Thoracic aorta (tissue), 2 donors: ENCODE measurements around the gene GRB10. TPM values are rescaled to one million over a fixed set of nuclear protein-coding genes. Genes with fewer than 3 reads are reported as not detected.
A peak's percentile ranks its signal among the peaks of the same experiment; 100 is the strongest.

Source experiments
- ATAC-seq: fragments of 150-250 bp; one replicate; pipeline ENCODE4 v1.8.0; 2017; ENCODE audit warnings: low read depth; ENCODE audit not compliant: insufficient number of reproducible peaks, low FRiP score
- DNase-seq: peaks from one replicate; pipeline ENCODE4 v3.0.0-alpha.2; 2020; ENCODE audit warnings: low spot score
- H3K27ac ChIP-seq, 2 donors: fragments of 200-600 bp; sonication (generic); 1 replicate in 1 of 2; 2 replicates in 1 of 2; pipeline ENCODE4 v1.5.1; 2016; ENCODE audit warnings: mild to moderate bottlenecking in 2 of 2, moderate library complexity in 2 of 2
- H3K27me3 ChIP-seq: fragments of 200-600 bp; sonication (generic); replicated peaks from 2 replicates; pipeline ENCODE4 v1.6.0; 2016; ENCODE audit warnings: mild to moderate bottlenecking; ENCODE audit not compliant: insufficient read depth
- H3K36me3 ChIP-seq: fragments of 200-600 bp; sonication (generic); one replicate; pipeline ENCODE4 v1.5.1; 2016
- H3K4me1 ChIP-seq, 2 donors: fragments of 200-600 bp; sonication (generic); 1 replicate in 1 of 2; 2 replicates in 1 of 2; pipeline versions ENCODE4 v1.5.1 to v1.6.0; 2016; ENCODE audit warnings: low read depth in 2 of 2, mild to moderate bottlenecking in 1 of 2; ENCODE audit not compliant: control insufficient read depth in 1 of 2
- H3K4me3 ChIP-seq: fragments of 200-600 bp; sonication (generic); 2 replicates; pipeline ENCODE4 v1.5.1; 2016; ENCODE audit warnings: mild to moderate bottlenecking
- H3K9me3 ChIP-seq: fragments of 200-600 bp; sonication (generic); 2 replicates; pipeline ENCODE4 v1.5.1; 2016
- total RNA-seq, 2 donors: library from RNA; depleted of rRNA; stranded (reverse); fragments of >200 nt; gene quantifications; one replicate each; pipeline versions ENCODE4 v1.1.0 to v1.2.3, GENCODE V29; 2016
- TF ChIP-seq, protein P1 (sequence below): fragments of 200-600 bp; sonication (generic); IDR thresholded peaks from one replicate; pipeline ENCODE4 v1.5.1; 2019; ENCODE audit warnings: antibody characterized with exemption

The GRB10 gene
- total RNA-seq, 2 donors from 2014 or later = 59.2 to 104 TPM

DNA sequence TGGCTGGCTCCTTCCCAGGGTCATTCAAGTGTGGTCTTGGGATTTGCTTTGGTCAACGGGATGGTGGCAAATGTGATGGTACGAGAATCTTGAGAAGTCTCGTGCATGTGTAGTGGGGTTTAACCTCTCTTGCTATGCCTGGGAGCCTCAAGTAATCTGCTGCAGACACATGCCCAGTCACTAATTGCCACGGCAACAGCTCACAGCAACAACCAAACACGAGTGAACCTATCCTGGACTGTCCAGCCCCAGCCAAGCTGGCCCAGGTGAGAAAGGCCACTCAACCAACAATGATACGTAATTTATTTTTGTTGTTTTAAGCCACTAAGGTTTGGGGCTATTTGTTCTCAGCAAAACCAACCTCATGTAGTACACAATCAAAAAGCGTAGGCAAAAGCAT, 179.4 kb downstream of the GRB10 start:
- DNase-seq (no peak), ATAC-seq (no peak)
- Histone ChIP-seq H3K36me3 (peaks cover 25% of the 10 kb centered on the region), H3K27me3 (no peaks in the 10 kb centered on the region), H3K9me3 (no peaks in the 10 kb centered on the region), H3K4me3 (no peak overlapping the region), H3K27ac (no peak overlapping the region), H3K4me1 (no peaks in the 10 kb centered on the region)
- TF ChIP-seq, protein P1, sequence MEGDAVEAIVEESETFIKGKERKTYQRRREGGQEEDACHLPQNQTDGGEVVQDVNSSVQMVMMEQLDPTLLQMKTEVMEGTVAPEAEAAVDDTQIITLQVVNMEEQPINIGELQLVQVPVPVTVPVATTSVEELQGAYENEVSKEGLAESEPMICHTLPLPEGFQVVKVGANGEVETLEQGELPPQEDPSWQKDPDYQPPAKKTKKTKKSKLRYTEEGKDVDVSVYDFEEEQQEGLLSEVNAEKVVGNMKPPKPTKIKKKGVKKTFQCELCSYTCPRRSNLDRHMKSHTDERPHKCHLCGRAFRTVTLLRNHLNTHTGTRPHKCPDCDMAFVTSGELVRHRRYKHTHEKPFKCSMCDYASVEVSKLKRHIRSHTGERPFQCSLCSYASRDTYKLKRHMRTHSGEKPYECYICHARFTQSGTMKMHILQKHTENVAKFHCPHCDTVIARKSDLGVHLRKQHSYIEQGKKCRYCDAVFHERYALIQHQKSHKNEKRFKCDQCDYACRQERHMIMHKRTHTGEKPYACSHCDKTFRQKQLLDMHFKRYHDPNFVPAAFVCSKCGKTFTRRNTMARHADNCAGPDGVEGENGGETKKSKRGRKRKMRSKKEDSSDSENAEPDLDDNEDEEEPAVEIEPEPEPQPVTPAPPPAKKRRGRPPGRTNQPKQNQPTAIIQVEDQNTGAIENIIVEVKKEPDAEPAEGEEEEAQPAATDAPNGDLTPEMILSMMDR = no peak

GRCh38 chr7:50599385-50599784, 183.3 kb downstream of the GRB10 start:
- no peaks in the 10 kb centered on the region for H3K27me3 ChIP-seq
- H3K4me1 ChIP-seq = no peaks in the 10 kb centered on the region
- TF ChIP-seq, protein P1 = no peak
- H3K9me3 ChIP-seq = no peaks in the 10 kb centered on the region
- no peak overlapping the region for H3K27ac ChIP-seq
- H3K4me3 ChIP-seq = no peak overlapping the region
- DNase-seq (no peak), ATAC-seq (no peak)
- peaks cover 13% of the 10 kb centered on the region for H3K36me3 ChIP-seq

DNA sequence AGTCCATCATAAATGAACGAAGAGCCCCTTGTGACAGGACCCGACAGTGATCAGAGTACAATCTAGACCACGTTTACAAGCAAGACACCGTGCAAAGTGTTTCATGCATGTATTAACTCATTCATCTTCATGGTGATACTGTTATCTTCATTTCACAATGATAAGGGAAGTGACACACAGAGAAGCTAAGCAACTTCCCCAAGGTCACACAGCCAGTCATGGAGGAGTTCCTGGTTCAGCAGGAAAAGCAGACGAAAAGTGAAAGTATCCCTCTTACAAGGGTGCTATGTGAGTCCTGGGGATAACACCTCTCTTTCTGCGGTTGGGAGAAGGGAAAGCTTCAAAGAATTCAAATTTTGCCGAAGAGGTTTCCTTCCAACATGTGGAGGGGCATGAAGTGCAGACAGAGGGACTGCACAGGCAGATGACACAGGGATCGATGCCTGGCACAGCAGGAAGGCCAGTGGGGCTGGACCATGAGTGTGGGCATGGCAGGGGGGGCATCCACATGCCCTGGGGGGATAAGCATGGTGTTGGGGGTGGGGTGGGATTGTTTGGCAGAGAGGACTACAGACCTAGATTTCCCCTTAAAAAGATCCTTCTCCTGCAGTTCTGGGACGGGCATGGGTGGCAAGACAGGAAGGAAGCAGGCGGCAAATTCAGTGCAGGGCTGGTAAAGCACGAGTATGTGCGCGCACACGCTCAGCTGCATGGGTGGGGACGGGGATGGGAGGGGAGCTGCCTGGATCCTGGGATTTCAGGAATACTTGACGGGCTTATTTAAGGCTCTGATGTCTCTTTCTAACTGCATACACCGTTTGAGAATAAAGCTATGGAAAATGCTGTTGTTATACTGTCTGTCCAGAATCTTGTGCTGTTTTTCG, 184.0 kb downstream of the GRB10 start:
- H3K27me3 ChIP-seq = no peaks in the 10 kb centered on the region
- DNase-seq (no peak), ATAC-seq (no peak)
- H3K27ac ChIP-seq = no peak overlapping the region
- H3K9me3 ChIP-seq = no peaks in the 10 kb centered on the region
- H3K4me1 ChIP-seq = no peaks in the 10 kb centered on the region
- H3K4me3 ChIP-seq = no peak overlapping the region
- H3K36me3 ChIP-seq = peaks cover 11% of the 10 kb centered on the region
- TF ChIP-seq, protein P1 = no peak

DNA sequence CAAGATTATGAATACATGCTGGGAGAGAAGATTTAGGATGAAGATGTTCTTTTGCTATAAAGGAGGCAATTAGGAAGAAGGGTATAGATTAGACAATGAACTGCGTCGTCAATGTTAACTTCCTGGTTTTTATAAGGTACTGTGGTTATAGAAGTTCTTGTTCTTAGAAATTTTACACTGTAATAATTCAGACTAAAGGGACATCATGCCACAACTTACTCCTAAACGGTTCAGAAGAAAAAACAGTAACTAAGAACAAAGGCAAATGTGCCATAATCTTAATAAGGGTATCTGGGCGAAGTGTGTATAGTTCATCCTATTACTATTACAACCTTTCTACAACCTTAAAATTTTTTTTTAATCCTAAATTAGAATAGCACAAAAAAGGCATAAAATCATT, 186.2 kb downstream of the GRB10 start:
- no peak overlapping the region for H3K27ac ChIP-seq
- H3K4me1 ChIP-seq = no peaks in the 10 kb centered on the region
- ATAC-seq (no peak), DNase-seq (no peak)
- H3K27me3 ChIP-seq = no peaks in the 10 kb centered on the region
- no peak overlapping the region for H3K4me3 ChIP-seq
- H3K9me3 ChIP-seq = no peaks in the 10 kb centered on the region
- peaks cover 13% of the 10 kb centered on the region for H3K36me3 ChIP-seq
- TF ChIP-seq, protein P1 = no peak

DNA sequence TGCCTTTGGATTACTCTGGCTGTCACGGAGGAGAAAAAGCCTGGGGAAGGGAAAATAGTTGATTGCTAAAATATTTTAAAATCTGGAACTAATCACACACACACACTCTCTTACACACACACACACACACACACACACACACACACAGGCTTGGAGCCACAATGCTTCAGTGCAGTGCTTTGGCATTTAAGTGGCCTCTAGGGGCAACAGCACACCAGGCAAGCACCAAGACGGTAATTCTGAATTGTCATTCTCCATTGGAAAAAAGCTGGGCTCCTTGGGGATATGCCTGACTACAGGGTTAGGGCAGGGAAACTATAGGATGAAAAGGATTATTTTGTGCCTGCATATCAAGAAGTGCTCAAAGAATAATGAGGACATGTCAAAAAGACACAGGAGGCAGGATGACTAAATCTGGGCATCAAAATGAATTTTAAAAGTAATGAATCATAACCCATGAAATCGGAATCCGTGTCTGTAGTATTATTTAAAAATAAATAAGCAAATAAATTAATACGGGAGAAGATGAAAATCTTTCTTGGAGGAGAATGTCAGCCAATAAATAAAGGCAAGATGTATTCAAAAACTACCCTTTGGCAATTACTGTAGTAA, 187.1 kb downstream of the GRB10 start:
- Histone ChIP-seq H3K27me3 (no peaks in the 10 kb centered on the region), H3K4me1 (no peaks in the 10 kb centered on the region), H3K4me3 (no peak overlapping the region), H3K9me3 (no peaks in the 10 kb centered on the region), H3K36me3 (peaks cover 13% of the 10 kb centered on the region), H3K27ac (no peak overlapping the region)
- ATAC-seq = no peak
- TF ChIP-seq, protein P1 = peak; percentile 54
- no peak for DNase-seq
